SK-N-SH (cell line): ENCODE data around the gene NCOA5.

ENCODE experiments used
- EP300 ChIP-seq, 2 experiments: IDR thresholded peaks; 2 replicates each; pipeline versions ENCODE4 v1.4.0 to v1.6.1; 2012; ENCODE audit warnings: borderline replicate concordance in 1 of 2, low read depth in 1 of 2, low read length in 1 of 2
- EZH2phosphoT487 ChIP-seq: fragments of 200-600 bp; sonication (generic); IDR thresholded peaks from 2 replicates; pipeline ENCODE4 v1.6.1; 2017; ENCODE audit warnings: low read depth, mixed run types, mild to moderate bottlenecking, antibody characterized with exemption, moderate library complexity, borderline replicate concordance
- NFIC ChIP-seq: IDR thresholded peaks from 2 replicates; pipeline ENCODE4 v1.4.0; 2012; ENCODE audit warnings: borderline replicate concordance
- POLR2AphosphoS5 ChIP-seq: IDR thresholded peaks from 2 replicates; pipeline ENCODE4 v1.6.1; 2012; ENCODE audit warnings: low read depth, low read length
- RAD21 ChIP-seq: IDR thresholded peaks from 2 replicates; pipeline ENCODE4 v1.6.1; 2012; ENCODE audit warnings: mild to moderate bottlenecking, low read length
- RCOR1 ChIP-seq: fragments of 150-350 bp; IDR thresholded peaks from 2 replicates; pipeline ENCODE4 v1.6.1; 2017; ENCODE audit warnings: antibody characterized with exemption, low read length
- SIN3A ChIP-seq: IDR thresholded peaks from 2 replicates; pipeline ENCODE4 v1.6.1; 2012; ENCODE audit warnings: low read depth, mild to moderate bottlenecking, low read length, moderate library complexity, borderline replicate concordance
- TAF1 ChIP-seq: IDR thresholded peaks from 2 replicates; pipeline ENCODE4 v1.6.1; 2012; ENCODE audit warnings: low read depth, mild to moderate bottlenecking, low read length, moderate library complexity, borderline replicate concordance
- TEAD4 ChIP-seq: IDR thresholded peaks from 2 replicates; pipeline ENCODE4 v1.4.0; 2012; ENCODE audit warnings: mild to moderate bottlenecking, borderline replicate concordance; ENCODE audit not compliant: insufficient read depth
- YY1 ChIP-seq: IDR thresholded peaks from 2 replicates; pipeline ENCODE4 v1.4.0; 2012; ENCODE audit warnings: low read depth, mild to moderate bottlenecking
- TF ChIP-seq, protein P1 (sequence below): IDR thresholded peaks from 2 replicates; pipeline ENCODE4 v1.4.0; 2012; ENCODE audit warnings: low read depth
- TF ChIP-seq, protein P2 (sequence below): fragments of 200-600 bp; sonication (generic); IDR thresholded peaks from 2 replicates; pipeline ENCODE4 v1.6.1; 2017; ENCODE audit warnings: antibody characterized with exemption, mild to moderate bottlenecking, moderate library complexity
- TF ChIP-seq, protein P3 (sequence below): fragments of 150-350 bp; IDR thresholded peaks from 2 replicates; pipeline ENCODE4 v1.6.1; 2016; ENCODE audit warnings: mild to moderate bottlenecking, low read depth, low read length
- TF ChIP-seq, protein P4 (sequence below): IDR thresholded peaks from 2 replicates; pipeline ENCODE4 v1.6.1; 2012; ENCODE audit warnings: mild to moderate bottlenecking, low read depth, low read length, moderate library complexity

DNA sequence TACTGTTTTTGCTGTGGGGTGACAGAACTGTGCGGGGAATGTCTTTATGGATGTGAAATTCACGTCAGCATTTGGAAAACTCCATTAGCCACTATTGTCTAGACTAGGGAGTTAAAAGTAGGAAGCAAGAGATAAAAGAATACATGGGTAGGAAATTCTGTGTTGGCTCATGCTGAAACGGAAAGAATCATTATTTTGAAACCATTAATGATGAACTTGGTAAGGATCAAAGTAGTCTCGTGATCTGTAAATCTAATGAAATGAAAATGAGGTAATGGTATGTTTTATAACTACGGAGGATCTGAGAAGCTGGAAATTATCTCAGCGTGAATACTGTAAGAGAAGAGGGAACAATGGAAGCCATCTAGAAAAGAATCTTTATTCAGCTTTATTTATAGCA lies 17.3 kb upstream of the NCOA5 start:
- TF ChIP-seq SIN3A (no peak), YY1 (no peak), TEAD4 (no peak), NFIC (no peak), RAD21 (no peak), TAF1 (no peak), POLR2AphosphoS5 (no peak), EP300 (IDR thresholded peaks at IDR 0.05; ENCODE audit: borderline replicate concordance in 1 of 2, low read depth in 1 of 2, low read length in 1 of 2) (no peak), RCOR1 (no peak), EZH2phosphoT487 (no peak)
- TF ChIP-seq, protein P1, sequence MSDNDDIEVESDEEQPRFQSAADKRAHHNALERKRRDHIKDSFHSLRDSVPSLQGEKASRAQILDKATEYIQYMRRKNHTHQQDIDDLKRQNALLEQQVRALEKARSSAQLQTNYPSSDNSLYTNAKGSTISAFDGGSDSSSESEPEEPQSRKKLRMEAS: no peak
- TF ChIP-seq, protein P2, sequence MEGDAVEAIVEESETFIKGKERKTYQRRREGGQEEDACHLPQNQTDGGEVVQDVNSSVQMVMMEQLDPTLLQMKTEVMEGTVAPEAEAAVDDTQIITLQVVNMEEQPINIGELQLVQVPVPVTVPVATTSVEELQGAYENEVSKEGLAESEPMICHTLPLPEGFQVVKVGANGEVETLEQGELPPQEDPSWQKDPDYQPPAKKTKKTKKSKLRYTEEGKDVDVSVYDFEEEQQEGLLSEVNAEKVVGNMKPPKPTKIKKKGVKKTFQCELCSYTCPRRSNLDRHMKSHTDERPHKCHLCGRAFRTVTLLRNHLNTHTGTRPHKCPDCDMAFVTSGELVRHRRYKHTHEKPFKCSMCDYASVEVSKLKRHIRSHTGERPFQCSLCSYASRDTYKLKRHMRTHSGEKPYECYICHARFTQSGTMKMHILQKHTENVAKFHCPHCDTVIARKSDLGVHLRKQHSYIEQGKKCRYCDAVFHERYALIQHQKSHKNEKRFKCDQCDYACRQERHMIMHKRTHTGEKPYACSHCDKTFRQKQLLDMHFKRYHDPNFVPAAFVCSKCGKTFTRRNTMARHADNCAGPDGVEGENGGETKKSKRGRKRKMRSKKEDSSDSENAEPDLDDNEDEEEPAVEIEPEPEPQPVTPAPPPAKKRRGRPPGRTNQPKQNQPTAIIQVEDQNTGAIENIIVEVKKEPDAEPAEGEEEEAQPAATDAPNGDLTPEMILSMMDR: no peak
- TF ChIP-seq, protein P3, sequence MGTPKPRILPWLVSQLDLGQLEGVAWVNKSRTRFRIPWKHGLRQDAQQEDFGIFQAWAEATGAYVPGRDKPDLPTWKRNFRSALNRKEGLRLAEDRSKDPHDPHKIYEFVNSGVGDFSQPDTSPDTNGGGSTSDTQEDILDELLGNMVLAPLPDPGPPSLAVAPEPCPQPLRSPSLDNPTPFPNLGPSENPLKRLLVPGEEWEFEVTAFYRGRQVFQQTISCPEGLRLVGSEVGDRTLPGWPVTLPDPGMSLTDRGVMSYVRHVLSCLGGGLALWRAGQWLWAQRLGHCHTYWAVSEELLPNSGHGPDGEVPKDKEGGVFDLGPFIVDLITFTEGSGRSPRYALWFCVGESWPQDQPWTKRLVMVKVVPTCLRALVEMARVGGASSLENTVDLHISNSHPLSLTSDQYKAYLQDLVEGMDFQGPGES: no peak
- TF ChIP-seq, protein P4, sequence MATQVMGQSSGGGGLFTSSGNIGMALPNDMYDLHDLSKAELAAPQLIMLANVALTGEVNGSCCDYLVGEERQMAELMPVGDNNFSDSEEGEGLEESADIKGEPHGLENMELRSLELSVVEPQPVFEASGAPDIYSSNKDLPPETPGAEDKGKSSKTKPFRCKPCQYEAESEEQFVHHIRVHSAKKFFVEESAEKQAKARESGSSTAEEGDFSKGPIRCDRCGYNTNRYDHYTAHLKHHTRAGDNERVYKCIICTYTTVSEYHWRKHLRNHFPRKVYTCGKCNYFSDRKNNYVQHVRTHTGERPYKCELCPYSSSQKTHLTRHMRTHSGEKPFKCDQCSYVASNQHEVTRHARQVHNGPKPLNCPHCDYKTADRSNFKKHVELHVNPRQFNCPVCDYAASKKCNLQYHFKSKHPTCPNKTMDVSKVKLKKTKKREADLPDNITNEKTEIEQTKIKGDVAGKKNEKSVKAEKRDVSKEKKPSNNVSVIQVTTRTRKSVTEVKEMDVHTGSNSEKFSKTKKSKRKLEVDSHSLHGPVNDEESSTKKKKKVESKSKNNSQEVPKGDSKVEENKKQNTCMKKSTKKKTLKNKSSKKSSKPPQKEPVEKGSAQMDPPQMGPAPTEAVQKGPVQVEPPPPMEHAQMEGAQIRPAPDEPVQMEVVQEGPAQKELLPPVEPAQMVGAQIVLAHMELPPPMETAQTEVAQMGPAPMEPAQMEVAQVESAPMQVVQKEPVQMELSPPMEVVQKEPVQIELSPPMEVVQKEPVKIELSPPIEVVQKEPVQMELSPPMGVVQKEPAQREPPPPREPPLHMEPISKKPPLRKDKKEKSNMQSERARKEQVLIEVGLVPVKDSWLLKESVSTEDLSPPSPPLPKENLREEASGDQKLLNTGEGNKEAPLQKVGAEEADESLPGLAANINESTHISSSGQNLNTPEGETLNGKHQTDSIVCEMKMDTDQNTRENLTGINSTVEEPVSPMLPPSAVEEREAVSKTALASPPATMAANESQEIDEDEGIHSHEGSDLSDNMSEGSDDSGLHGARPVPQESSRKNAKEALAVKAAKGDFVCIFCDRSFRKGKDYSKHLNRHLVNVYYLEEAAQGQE: no peak
